ENCODE data around the gene PARD6G. TPM values are rescaled to one million over a fixed set of nuclear protein-coding genes. Genes with fewer than 3 reads are reported as not detected.

The PARD6G gene
- 24.3 and 38.8 TPM in 2 replicates for total RNA-seq

GRCh38 chr18:80247393-80247841, at the start of gene PARD6G:
PARD6G (minus strand) TSS chr18:80247514; CDS start chr18:80247348, 166 bp downstream.

GRCh38 chr18:80108739-80109675, 138.3 kb downstream of the PARD6G start, which contains the start of gene ADNP2:
ADNP2 (plus strand) TSS chr18:80109262; CDS start chr18:80117543, 8,281 bp downstream.

Other genes with a start within 250 kb of the PARD6G start
- 39.9 and 45.7 TPM in 2 replicates for gene RBFA, start 213.1 kb downstream of the PARD6G start, total RNA-seq
- gene ADNP2, start 138.3 kb downstream of the PARD6G start, total RNA-seq = 13.6 and 20.0 TPM in 2 replicates

Data from airway epithelial cell (primary cell).